ENCODE results near the gene ASXL1.
A peak's percentile ranks its signal among the peaks of the same experiment; 100 is the strongest.

The ASXL1 gene

GRCh38 chr20:32470940-32471339 lies 112.8 kb downstream of the ASXL1 start:
- no peak overlapping the region for H3K4me3 ChIP-seq (ENCODE audit: low read length)
- no peak for DNase-seq (ENCODE audit: low read depth, low spot score)

GRCh38 chr20:32472581-32473207 lies 114.6 kb downstream of the ASXL1 start:
- no peak for DNase-seq (ENCODE audit: low read depth, low spot score)
- H3K4me3 ChIP-seq (ENCODE audit: low read length), result no peak overlapping the region

GRCh38 chr20:32473231-32474008 lies 115.3 kb downstream of the ASXL1 start:
- H3K4me3 ChIP-seq (ENCODE audit: low read length), result no peak overlapping the region
- DNase-seq (ENCODE audit: low read depth, low spot score), result no peak

GRCh38 chr20:32474009-32474716 lies 116.0 kb downstream of the ASXL1 start:
- no peak overlapping the region for H3K4me3 ChIP-seq (ENCODE audit: low read length)
- no peak for DNase-seq (ENCODE audit: low read depth, low spot score)

GRCh38 chr20:32474717-32474966 lies 116.5 kb downstream of the ASXL1 start:
- no peak overlapping the region for H3K4me3 ChIP-seq (ENCODE audit: low read length)
- no peak for DNase-seq (ENCODE audit: low read depth, low spot score)

GRCh38 chr20:32474967-32475811 lies 117.1 kb downstream of the ASXL1 start:
- no peak for DNase-seq (ENCODE audit: low read depth, low spot score)
- H3K4me3 ChIP-seq (ENCODE audit: low read length), result no peak overlapping the region

- no peak for DNase-seq (ENCODE audit: low read depth, low spot score)
- no peak overlapping the region for H3K4me3 ChIP-seq (ENCODE audit: low read length)
Observed at GRCh38 chr20:32476684-32477593, 118.8 kb downstream of the ASXL1 start.

- DNase-seq (ENCODE audit: low read depth, low spot score), result no peak
- H3K4me3 ChIP-seq (ENCODE audit: low read length), result no peak overlapping the region
Observed at GRCh38 chr20:32477594-32478512, 119.7 kb downstream of the ASXL1 start.

GRCh38 chr20:32478576-32478975 lies 120.4 kb downstream of the ASXL1 start:
- no peak overlapping the region for H3K4me3 ChIP-seq (ENCODE audit: low read length)
- DNase-seq (ENCODE audit: low read depth, low spot score), result no peak

GRCh38 chr20:32479012-32479411 lies 120.9 kb downstream of the ASXL1 start:
- DNase-seq (ENCODE audit: low read depth, low spot score), result no peak
- no peak overlapping the region for H3K4me3 ChIP-seq (ENCODE audit: low read length)

GRCh38 chr20:32479697-32480171 lies 121.6 kb downstream of the ASXL1 start:
- DNase-seq (ENCODE audit: low read depth, low spot score), result no peak
- no peak overlapping the region for H3K4me3 ChIP-seq (ENCODE audit: low read length)

GRCh38 chr20:32480371-32481241 lies 122.5 kb downstream of the ASXL1 start:
- no peak overlapping the region for H3K4me3 ChIP-seq (ENCODE audit: low read length)
- no peak for DNase-seq (ENCODE audit: low read depth, low spot score)

- H3K4me3 ChIP-seq (ENCODE audit: low read length), result no peak overlapping the region
- DNase-seq (ENCODE audit: low read depth, low spot score), result no peak
Observed at GRCh38 chr20:32481311-32482142, 123.4 kb downstream of the ASXL1 start.

GRCh38 chr20:32482143-32482441 lies 124.0 kb downstream of the ASXL1 start:
- H3K4me3 ChIP-seq (ENCODE audit: low read length), result no peak overlapping the region
- DNase-seq (ENCODE audit: low read depth, low spot score), result no peak

- DNase-seq (ENCODE audit: low read depth, low spot score), result no peak
- H3K4me3 ChIP-seq (ENCODE audit: low read length), result peak overlapping the region; percentile 51
Observed at GRCh38 chr20:32482442-32483261, 124.5 kb downstream of the ASXL1 start.
